Dermis microvascular lymphatic vessel endothelial cell (primary cell): ENCODE data around the gene SETBP1. TPM values are rescaled to one million over a fixed set of nuclear protein-coding genes. Genes with fewer than 3 reads are reported as not detected.

ENCODE experiments used
- DNase-seq, 2 donors: peaks; one replicate each; pipeline versions ENCODE4 v3.0.0 to v3.0.0-alpha.2; 2010; ENCODE audit warnings: low read depth in 2 of 2
- total RNA-seq: library from RNA; depleted of rRNA; stranded (reverse); fragments of >200 nt; gene quantifications from 2 replicates; pipeline ENCODE4 v1.2.1, GENCODE V29; 2014

SETBP1 gene
- total RNA-seq, 1 donor from 2014 or later, result 2.3 TPM

GRCh38 chr18:45109271-45109670 is 428.6 kb downstream of the SETBP1 start:
- no peak for DNase-seq

GRCh38 chr18:45109706-45110105 is 429.0 kb downstream of the SETBP1 start:
- no peak for DNase-seq

GRCh38 chr18:45110577-45111501 is 430.2 kb downstream of the SETBP1 start:
- no peak for DNase-seq

- no peak for DNase-seq
These were observed 430.8 kb downstream of the SETBP1 start for GRCh38 chr18:45111502-45111848.

GRCh38 chr18:45112682-45113081 is 432.0 kb downstream of the SETBP1 start:
- no peak for DNase-seq

GRCh38 chr18:45116116-45116515 is 435.4 kb downstream of the SETBP1 start:
- no peak for DNase-seq
